ENCODE results near the gene ZNF496. TPM values are rescaled to one million over a fixed set of nuclear protein-coding genes. Genes with fewer than 3 reads are reported as not detected.

The ZNF496 gene
- total and polyA plus RNA-seq, 2 donors, result 17.2 to 27.8 TPM

Small RNA genes lying within 50 kb of the gene (small RNA-seq; reads per million reads assigned to genes)
- not detected for gene RF00019

Other genes starting within 250 kb of the ZNF496 start
- 12.0 TPM for gene ZNF669, start 227.5 kb downstream of the ZNF496 start, total RNA-seq
- gene ZNF669, start 227.5 kb downstream of the ZNF496 start, polyA plus RNA-seq, result 5.8 TPM
- 116 TPM for gene ZNF124, start 159.8 kb downstream of the ZNF496 start, total RNA-seq
- 2.1 TPM for gene ZNF124, start 159.8 kb downstream of the ZNF496 start, polyA plus RNA-seq
- gene VN1R5, start 75.8 kb downstream of the ZNF496 start, total RNA-seq, result not detected
- not detected for gene VN1R5, start 75.8 kb downstream of the ZNF496 start, polyA plus RNA-seq
- 2.4 TPM for gene NLRP3, start 84.3 kb upstream of the ZNF496 start, total RNA-seq
- gene NLRP3, start 84.3 kb upstream of the ZNF496 start, polyA plus RNA-seq, result 2.8 TPM
- not detected for gene OR2B11, start 126.2 kb upstream of the ZNF496 start, total RNA-seq
- not detected for gene OR2B11, start 126.2 kb upstream of the ZNF496 start, polyA plus RNA-seq
- 0.37 TPM for gene OR2C3, start 204.6 kb upstream of the ZNF496 start, total RNA-seq
- 0.04 TPM for gene OR2C3, start 204.6 kb upstream of the ZNF496 start, polyA plus RNA-seq
- 1.1 TPM for gene GCSAML, start 217.3 kb upstream of the ZNF496 start, total RNA-seq
- 0.42 TPM for gene GCSAML, start 217.3 kb upstream of the ZNF496 start, polyA plus RNA-seq